Neuronal stem cell (in vitro differentiated cells): ENCODE measurements around the gene SEMA7A.
A peak's percentile ranks its signal among the peaks of the same experiment; 100 is the strongest.

ENCODE experiments used
- DNase-seq: peaks from one replicate; pipeline ENCODE4 v3.0.0-alpha.2; 2013; ENCODE audit warnings: low spot score
- H2AFZ ChIP-seq: one replicate; pipeline ENCODE4 v1.6.1; 2013; ENCODE audit warnings: mild to moderate bottlenecking, low read length, inconsistent platforms
- H2AK5ac ChIP-seq: 2 replicates; pipeline ENCODE4 v1.6.1; 2013; ENCODE audit warnings: low read depth, mild to moderate bottlenecking, inconsistent platforms, low read length, moderate library complexity, mixed read lengths
- H2BK120ac ChIP-seq: 2 replicates; pipeline ENCODE4 v1.6.1; 2013; ENCODE audit warnings: low read depth, mild to moderate bottlenecking, inconsistent platforms, low read length, moderate library complexity, mixed read lengths
- H2BK12ac ChIP-seq: one replicate; pipeline ENCODE4 v1.6.1; 2013; ENCODE audit warnings: low read length, inconsistent platforms
- H2BK15ac ChIP-seq: 2 replicates; pipeline ENCODE4 v1.6.1; 2013; ENCODE audit warnings: mild to moderate bottlenecking, low read length, inconsistent platforms, mixed read lengths
- H2BK5ac ChIP-seq: one replicate; pipeline ENCODE4 v1.6.1; 2013; ENCODE audit warnings: inconsistent platforms, mild to moderate bottlenecking, low read length, moderate library complexity
- H3K14ac ChIP-seq: one replicate; pipeline ENCODE4 v1.6.1; 2013; ENCODE audit warnings: low read length, inconsistent platforms
- H3K18ac ChIP-seq: 2 replicates; pipeline ENCODE4 v1.6.1; 2013; ENCODE audit warnings: low read length, inconsistent platforms
- H3K23ac ChIP-seq: 2 replicates; pipeline ENCODE4 v1.6.1; 2013; ENCODE audit warnings: low read depth, mild to moderate bottlenecking, mixed read lengths, low read length, inconsistent platforms; ENCODE audit not compliant: poor library complexity
- H3K27ac ChIP-seq: replicated peaks from 3 replicates; pipeline ENCODE4 v1.5.1; 2013; ENCODE audit warnings: low read length, inconsistent platforms
- H3K27me3 ChIP-seq, 3 experiments: 2 replicates each; pipeline ENCODE4 v1.6.1; 2013; ENCODE audit warnings: low read length in 3 of 3, mild to moderate bottlenecking in 2 of 3, inconsistent platforms in 1 of 3, low read depth in 1 of 3, mixed read lengths in 1 of 3, moderate library complexity in 1 of 3; ENCODE audit not compliant: control insufficient read depth in 3 of 3, insufficient read depth in 3 of 3
- H3K36me3 ChIP-seq, 2 donors: replicated peaks in 1 of 2; 2 replicates each; pipeline ENCODE4 v1.6.1; 2013; ENCODE audit warnings: low read length in 2 of 2; ENCODE audit not compliant: control insufficient read depth in 2 of 2, insufficient read depth in 2 of 2
- H3K4ac ChIP-seq: 2 replicates; pipeline ENCODE4 v1.6.1; 2013; ENCODE audit warnings: inconsistent platforms, mild to moderate bottlenecking, low read length, moderate library complexity
- H3K4me1 ChIP-seq, 2 donors: 1 replicate in 1 of 2; 2 replicates in 1 of 2; pipeline ENCODE4 v1.6.1; 2013; ENCODE audit warnings: low read length in 2 of 2, low read depth in 1 of 2; ENCODE audit not compliant: control insufficient read depth in 2 of 2, insufficient read depth in 1 of 2
- H3K4me2 ChIP-seq: one replicate; pipeline ENCODE4 v1.6.1; 2013; ENCODE audit warnings: mild to moderate bottlenecking, low read length, inconsistent platforms; ENCODE audit not compliant: insufficient read depth, poor library complexity, severe bottlenecking
- H3K4me3 ChIP-seq, 2 donors: 2 replicates each; pipeline ENCODE4 v1.5.1; 2013; ENCODE audit warnings: low read length in 2 of 2, mild to moderate bottlenecking in 2 of 2, inconsistent platforms in 1 of 2, moderate library complexity in 1 of 2
- H3K79me1 ChIP-seq: one replicate; pipeline ENCODE4 v1.6.1; 2013; ENCODE audit warnings: low read depth, mild to moderate bottlenecking, inconsistent platforms, low read length, moderate library complexity
- H3K9ac ChIP-seq: one replicate; pipeline ENCODE4 v1.6.1; 2013; ENCODE audit warnings: mild to moderate bottlenecking, low read depth, low read length, inconsistent platforms; ENCODE audit not compliant: poor library complexity
- H3K9me3 ChIP-seq, 2 donors: replicated peaks in 1 of 2; 2 replicates each; pipeline versions ENCODE3 to v1.6.1; 2013; ENCODE audit warnings: low read length in 2 of 2, mild to moderate bottlenecking in 2 of 2, inconsistent platforms in 1 of 2, low read depth in 1 of 2, mixed read lengths in 1 of 2, moderate library complexity in 1 of 2; ENCODE audit not compliant: control insufficient read depth in 2 of 2, insufficient read depth in 1 of 2
- H4K8ac ChIP-seq: one replicate; pipeline ENCODE4 v1.6.1; 2013; ENCODE audit warnings: low read depth, mild to moderate bottlenecking, inconsistent platforms, low read length, moderate library complexity
- H4K91ac ChIP-seq: one replicate; pipeline ENCODE4 v1.6.1; 2013; ENCODE audit warnings: low read length, low read depth, mild to moderate bottlenecking, inconsistent platforms; ENCODE audit not compliant: poor library complexity
- WGBS, 2 donors: extraction: QIAGEN DNeasy Blood & Tissue Kit; methylation state at CpG; one replicate each; pipeline ENCODE4 v1.1.7; 2013; ENCODE audit warnings: missing lambda C conversion rate in 2 of 2, mixed read lengths in 1 of 2; ENCODE audit not compliant: insufficient read length in 2 of 2, insufficient replicate concordance in 1 of 2; ENCODE audit errors: extremely low coverage in 2 of 2; 5-methylcytosine and 5-hydroxymethylcytosine counted together

Gene SEMA7A

DNA sequence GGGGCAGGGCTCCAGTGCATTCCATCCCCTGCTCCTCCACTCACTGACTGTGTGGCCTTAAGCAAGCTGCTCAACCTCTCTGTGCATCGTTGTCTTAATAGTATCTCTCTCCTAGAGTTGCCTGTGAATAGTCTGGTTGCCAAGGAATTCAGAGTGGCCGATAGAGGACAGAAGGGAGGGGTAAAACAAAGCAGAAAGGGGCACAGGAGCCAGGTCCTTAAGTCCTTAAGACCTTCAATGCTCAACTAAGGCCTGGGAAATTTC lies 52.6 kb downstream of the SEMA7A start:
- H3K18ac ChIP-seq, result no peak overlapping the region

DNA sequence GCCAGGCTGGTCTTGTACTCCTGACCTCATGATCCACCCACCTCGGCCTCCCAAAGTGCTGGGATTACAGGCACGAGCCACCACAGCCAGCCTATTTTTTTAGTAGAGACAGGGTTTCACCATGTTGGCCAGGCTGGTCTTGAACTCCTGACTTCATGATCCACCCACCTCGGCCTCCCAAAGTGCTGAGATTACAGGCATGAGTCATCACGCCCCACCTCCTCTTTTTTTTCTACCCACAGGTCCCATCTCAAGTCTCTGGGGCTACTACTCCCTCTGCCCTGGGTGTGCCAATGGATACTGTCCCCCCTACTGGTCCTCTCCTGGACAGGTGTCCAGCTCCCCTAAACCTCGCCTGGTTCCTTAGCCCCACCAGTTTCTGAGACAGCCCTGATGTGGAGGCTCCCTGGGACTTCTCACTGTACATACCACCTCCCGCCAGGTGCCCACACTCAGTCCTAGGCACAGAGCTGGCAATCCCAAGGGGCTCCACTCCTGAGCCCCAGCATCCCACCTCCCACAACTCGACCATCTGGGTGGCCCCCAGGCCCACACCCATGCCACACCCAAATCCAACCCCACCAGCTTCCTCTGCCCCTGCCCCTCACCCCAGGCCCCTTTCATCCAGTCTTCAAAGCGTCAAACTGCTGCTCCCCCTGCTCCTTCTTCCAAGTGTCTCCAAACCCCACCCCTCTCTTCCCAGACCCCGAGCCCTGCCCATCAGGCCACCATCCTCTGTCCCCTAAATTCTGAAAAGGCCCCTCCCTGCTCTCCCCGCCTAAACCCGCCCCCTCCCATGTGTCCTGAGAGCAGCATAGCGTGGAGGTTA lies 53.2 kb downstream of the SEMA7A start:
- DNase-seq, result no peak
- H3K27ac ChIP-seq, result no peak overlapping the region
- no peaks in the 10 kb centered on the region for H3K79me1 ChIP-seq

More for the DNA sequence above, 52.6 kb downstream of the SEMA7A start:
- peaks cover 0 to 36% (median 0%) of the 10 kb centered on the region in 3 experiments for H3K27me3 ChIP-seq
- no peak overlapping the region for H2AFZ ChIP-seq
- H4K91ac ChIP-seq, result no peak overlapping the region
- WGBS, 2 donors, result no CpG with 5 or more reads among the region's 2 CpGs
- no peak overlapping the region for H2BK5ac ChIP-seq
- no peak overlapping the region for H3K4ac ChIP-seq
- peaks cover 3 to 11% of the 10 kb centered on the region in 2 donors for H3K4me1 ChIP-seq
- H3K4me2 ChIP-seq, result no peak overlapping the region
- H2BK15ac ChIP-seq, result no peak overlapping the region
- no peak overlapping the region for H3K4me3 ChIP-seq
- no peak overlapping the region for H3K9ac ChIP-seq
- no peak overlapping the region for H3K23ac ChIP-seq
- no peak overlapping the region for H3K27ac ChIP-seq
- H4K8ac ChIP-seq, result no peak overlapping the region
- no peak overlapping the region for H2BK12ac ChIP-seq
- H3K79me1 ChIP-seq, result no peaks in the 10 kb centered on the region
- H2AK5ac ChIP-seq, result no peak overlapping the region
- H3K36me3 ChIP-seq, result no peaks in the 10 kb centered on the region
- no peaks in the 10 kb centered on the region for H3K9me3 ChIP-seq
- no peak overlapping the region for H2BK120ac ChIP-seq
- H3K14ac ChIP-seq, result no peak overlapping the region
- no peak for DNase-seq

GRCh38 chr15:74378848-74379247 lies 54.9 kb downstream of the SEMA7A start:
- no peak overlapping the region for H3K27ac ChIP-seq
- no peak for DNase-seq

More for the DNA sequence above, 53.2 kb downstream of the SEMA7A start:
- Histone ChIP-seq H2BK120ac (no peak overlapping the region), H2BK5ac (no peak overlapping the region), H2AFZ (no peak overlapping the region), H2AK5ac (peak overlapping the region; percentile 21), H3K9ac (no peak overlapping the region), H3K14ac (no peak overlapping the region), H3K4me2 (no peak overlapping the region), H3K4me1 (peaks cover 3 to 6% of the 10 kb centered on the region in 2 donors), H2BK12ac (no peak overlapping the region), H4K8ac (no peak overlapping the region), H3K4me3 (no peak overlapping the region), H3K27me3 (peaks cover 0 to 37% (median 0%) of the 10 kb centered on the region in 3 experiments), H3K23ac (no peak overlapping the region), H3K9me3 (no peaks in the 10 kb centered on the region), H3K36me3 (no peaks in the 10 kb centered on the region), H3K18ac (no peak overlapping the region), H3K4ac (no peak overlapping the region), H2BK15ac (peak overlapping the region; percentile 49), H4K91ac (no peak overlapping the region)
- WGBS, 2 donors, result no CpG with 5 or more reads among the region's 12 CpGs

DNA sequence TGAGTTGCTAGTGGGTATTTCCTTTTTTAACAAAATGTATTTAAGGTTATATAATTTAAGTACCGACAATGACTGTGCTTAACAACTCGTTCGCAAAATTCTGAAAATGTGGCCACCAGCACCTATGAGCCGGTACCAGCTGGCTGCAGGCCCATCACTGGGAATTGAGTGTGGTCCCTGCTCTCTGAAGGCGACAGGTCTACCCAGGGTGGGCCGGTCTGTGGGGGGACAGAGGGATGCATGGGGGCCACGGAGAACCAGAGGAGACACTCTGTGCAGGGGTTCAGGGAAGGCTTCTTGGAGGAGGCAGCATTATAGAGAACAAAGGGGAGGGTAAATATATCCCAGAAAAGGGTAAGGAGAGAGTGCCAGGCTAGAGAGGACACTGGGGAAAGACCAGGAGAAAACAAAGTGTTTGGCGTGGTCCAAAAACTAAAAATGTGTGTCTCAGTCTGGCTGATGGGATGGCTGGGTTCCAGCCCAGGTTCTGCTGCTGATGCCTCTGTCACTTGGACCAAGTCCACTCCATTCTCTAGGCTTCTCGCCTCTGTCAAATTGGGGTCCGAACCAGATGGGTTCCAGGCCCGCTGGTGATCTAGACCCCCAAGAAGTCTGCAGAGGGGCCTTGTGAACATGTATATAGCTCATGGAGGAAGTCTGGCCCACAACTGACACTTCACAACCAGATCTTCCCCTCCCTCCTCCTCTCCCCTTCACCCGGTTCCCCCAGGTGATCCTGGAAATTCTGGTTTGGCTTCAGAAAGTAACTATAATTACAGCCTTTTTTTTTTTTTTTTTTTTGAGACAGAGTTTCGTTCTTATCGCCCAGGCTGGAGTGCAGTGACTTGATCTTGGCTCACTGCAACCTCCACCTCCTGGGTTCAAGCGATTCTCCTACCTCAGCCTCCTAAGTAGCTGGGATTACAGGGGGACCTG lies 55.7 kb downstream of the SEMA7A start:
- Histone ChIP-seq H2AFZ (no peak overlapping the region), H3K9me3 (no peaks in the 10 kb centered on the region), H2BK5ac (no peak overlapping the region), H3K36me3 (no peaks in the 10 kb centered on the region), H3K4me2 (no peak overlapping the region), H3K23ac (no peak overlapping the region), H3K27ac (no peak overlapping the region), H3K4me3 (no peak overlapping the region), H3K4me1 (peaks cover 2 to 9% of the 10 kb centered on the region in 2 donors), H3K27me3 (peaks cover 0 to 34% (median 7%) of the 10 kb centered on the region in 3 experiments), H3K14ac (no peak overlapping the region), H2BK120ac (no peak overlapping the region), H3K18ac (no peak overlapping the region), H3K9ac (no peak overlapping the region), H4K8ac (no peak overlapping the region), H2AK5ac (no peak overlapping the region), H3K79me1 (no peaks in the 10 kb centered on the region), H3K4ac (no peak overlapping the region), H2BK12ac (no peak overlapping the region), H4K91ac (no peak overlapping the region), H2BK15ac (no peak overlapping the region)
- DNase-seq, result no peak
- no CpG with 5 or more reads among the region's 15 CpGs for WGBS, 2 donors

More at GRCh38 chr15:74378848-74379247, 54.9 kb downstream of the SEMA7A start:
- Histone ChIP-seq H2AK5ac (no peak overlapping the region), H3K14ac (no peak overlapping the region), H3K4me1 (peaks cover 2 to 7% of the 10 kb centered on the region in 2 donors), H3K4me2 (no peak overlapping the region), H3K27me3 (peaks cover 0 to 33% (median 7%) of the 10 kb centered on the region in 3 experiments), H3K9me3 (no peaks in the 10 kb centered on the region), H2BK120ac (no peak overlapping the region), H3K4me3 (no peak overlapping the region), H3K9ac (no peak overlapping the region), H3K18ac (no peak overlapping the region), H4K91ac (no peak overlapping the region), H2BK15ac (no peak overlapping the region), H3K23ac (peak overlapping the region; percentile 23), H3K79me1 (no peaks in the 10 kb centered on the region), H2AFZ (peak overlapping the region; percentile 35), H3K4ac (no peak overlapping the region), H4K8ac (no peak overlapping the region), H2BK5ac (no peak overlapping the region), H3K36me3 (no peaks in the 10 kb centered on the region), H2BK12ac (no peak overlapping the region)
- WGBS, 2 donors, result no CpG with 5 or more reads among the region's 9 CpGs
